GM19035 (cell line): ENCODE results near the gene BCL11A.

Experiments
- ATAC-seq: cut with Tn5 transposase; IDR thresholded peaks from one replicate; pipeline ENCODE4 v1.9.1; 2021; ENCODE audit not compliant: unreplicated experiment

The BCL11A gene

DNA sequence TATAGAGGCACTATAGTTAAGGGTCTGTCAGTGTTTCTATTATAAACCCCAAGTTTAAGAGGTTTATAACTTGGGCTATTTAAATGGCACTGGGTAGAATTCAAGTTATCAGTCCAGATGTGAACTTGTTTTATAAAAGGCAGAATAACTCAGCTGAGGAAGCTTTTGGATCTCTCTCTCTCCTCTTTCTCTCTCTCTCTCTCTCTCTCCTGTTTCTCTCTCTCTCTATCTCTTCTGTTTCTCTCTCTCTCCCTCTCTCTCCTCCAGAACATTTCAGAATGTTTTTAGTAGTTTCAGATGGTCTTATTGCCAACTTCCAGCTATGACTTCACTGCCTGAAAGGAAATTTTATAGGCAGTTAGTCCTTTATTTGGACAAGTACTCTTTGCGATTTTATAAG lies 6.4 kb upstream of the BCL11A start:
- no peak for ATAC-seq

DNA sequence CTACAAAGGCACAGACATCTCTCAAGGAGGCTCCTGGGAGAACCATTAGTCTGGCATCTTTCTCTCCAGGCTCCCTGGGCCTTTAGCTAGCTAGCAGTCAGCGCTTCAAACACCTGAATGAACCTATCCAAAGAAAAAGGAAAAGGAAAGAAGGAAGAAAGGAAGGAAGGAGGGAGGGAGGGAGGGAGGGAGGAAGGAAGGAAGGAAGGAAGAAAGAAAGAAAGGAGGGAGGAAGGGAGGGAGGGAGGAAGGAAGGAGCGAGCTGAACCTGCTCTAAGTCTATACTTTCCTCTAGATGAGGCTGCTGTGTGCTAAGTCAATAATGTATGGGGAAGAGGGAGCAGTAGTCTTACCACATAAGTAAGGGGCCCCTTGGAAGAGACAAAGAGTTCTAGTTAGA lies 5.1 kb upstream of the BCL11A start:
- no peak for ATAC-seq

DNA sequence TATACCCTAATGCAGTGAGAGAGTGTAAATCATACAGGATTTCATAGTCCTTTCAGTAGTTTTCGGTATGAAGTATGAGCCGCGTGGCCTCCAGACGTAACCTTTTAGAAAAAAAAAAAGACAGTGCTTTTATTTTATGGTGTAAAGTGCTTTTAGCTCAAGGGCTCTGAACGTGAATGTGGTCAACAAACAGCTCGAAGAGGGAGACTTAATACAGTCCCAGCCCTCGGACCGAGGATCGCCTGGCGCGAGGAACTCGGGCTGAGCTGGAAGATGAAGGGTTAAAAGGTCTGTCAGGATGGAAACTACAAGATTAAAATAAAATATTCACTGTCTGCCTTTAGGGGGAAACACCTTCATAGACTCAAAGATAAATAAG lies 4.0 kb upstream of the BCL11A start:
- ATAC-seq = no peak

DNA sequence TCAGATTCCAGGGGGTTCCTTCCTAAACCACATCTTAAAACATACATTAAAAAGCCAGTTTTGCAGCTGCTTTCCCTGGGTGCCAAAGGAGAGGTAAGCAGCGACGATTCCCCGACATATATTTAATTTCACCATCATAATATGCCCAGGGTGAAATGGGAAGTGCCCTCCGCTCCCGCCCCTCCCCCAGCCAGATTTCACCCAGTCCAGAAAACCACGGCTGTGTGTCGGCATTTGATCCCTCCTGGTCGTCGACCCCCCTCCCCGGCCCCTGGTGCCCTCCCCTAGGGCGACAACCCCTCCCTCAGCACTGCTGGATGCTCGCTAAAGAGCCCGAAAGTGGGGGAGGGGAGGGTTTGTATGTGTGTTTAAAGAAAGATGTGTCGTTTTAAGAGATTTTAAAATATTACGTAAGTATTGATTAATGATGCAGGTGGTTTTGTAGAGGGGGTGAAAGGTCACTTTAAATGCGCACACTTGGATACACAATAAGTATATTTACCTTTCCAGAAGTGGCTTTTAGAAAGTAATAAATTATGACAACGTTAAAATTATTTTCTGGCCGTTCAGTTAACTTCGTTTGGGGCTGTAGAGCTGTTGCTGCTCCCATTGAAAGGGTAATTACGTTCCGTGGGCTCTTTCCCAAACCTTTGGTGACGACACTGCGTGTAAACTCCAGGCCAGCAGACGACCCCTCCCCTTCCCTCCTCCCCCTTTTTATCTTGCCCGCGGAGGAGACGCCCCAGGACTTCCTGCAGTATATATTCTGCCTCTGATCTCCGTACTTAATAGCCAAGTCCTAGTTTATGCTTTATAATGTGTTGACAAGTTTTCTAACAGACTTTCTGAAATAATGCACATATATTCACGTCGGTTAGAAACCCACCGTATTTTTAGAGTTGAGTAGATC lies 3.4 kb upstream of the BCL11A start:
- no peak for ATAC-seq

DNA sequence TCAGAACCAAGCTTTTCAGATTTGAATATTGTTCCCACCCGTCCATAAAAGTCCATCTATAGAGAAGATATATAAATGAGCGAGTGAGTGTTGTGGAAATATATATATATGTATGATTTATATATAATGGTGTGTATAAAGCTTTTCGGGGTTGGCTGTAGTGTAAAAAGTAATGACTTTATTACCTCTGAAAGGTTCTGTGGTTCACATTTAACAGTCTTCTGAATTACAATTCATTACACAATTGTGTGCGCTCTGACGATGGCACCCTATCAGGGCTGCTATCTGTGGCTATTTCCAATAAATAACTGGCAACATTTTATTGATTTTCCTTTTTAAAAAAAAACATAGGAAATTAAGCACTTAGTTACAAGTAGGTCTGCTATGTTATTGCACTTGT lies 2.7 kb upstream of the BCL11A start:
- no peak for ATAC-seq

DNA sequence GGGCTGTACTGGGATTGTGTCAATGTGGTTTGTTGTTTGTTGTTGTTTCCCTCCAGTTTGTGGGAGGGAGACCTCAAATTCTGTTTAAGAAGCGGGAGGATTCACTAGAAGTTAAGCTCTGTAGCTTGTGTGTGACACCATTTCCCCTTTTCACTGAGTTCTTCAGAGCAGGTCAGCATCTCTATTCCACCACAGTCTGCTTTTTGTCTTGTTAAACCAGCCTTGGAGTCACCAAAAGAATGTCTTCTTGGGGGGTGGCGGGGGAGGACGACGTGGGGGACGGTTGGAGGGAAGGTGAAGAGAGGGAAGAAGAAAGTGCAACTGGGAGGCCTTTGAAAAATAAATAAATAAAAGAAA lies 2.3 kb upstream of the BCL11A start:
- ATAC-seq = no peak

DNA sequence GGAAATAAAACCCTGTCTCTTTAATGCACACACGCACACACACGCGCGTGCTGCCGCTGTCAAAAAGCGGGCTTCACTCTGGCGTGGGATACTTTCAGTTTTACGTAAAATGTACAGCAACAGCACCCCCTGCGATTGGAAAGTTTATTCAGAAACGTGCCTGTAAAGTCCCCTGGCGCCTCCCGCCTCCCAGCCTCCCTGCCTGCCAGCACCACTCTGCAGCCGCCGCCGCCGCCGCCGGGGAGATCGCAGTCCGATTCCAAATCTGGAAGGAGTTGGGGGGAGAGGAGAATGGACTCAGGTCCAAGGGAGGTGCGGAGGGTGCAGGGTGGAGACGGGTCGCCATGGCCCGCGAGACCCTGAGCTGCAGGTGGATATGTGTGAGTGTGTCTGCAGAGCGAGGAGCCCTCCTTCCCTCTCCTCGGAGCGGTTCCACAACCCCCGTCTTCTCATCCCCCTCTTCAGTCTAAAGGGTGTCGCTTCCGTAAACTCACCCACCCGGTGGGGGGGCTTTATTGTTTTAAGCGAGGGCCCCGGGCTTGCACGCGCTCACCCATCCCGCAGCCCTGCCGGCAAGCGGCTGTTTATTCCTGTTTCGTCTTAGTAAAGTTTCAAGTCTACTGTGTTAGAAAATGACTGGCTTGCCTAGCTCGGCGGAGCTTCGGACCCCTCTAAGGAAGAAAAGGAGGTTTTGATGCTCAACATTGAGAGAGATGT lies 1.8 kb upstream of the BCL11A start:
- peak; percentile 47 for ATAC-seq

DNA sequence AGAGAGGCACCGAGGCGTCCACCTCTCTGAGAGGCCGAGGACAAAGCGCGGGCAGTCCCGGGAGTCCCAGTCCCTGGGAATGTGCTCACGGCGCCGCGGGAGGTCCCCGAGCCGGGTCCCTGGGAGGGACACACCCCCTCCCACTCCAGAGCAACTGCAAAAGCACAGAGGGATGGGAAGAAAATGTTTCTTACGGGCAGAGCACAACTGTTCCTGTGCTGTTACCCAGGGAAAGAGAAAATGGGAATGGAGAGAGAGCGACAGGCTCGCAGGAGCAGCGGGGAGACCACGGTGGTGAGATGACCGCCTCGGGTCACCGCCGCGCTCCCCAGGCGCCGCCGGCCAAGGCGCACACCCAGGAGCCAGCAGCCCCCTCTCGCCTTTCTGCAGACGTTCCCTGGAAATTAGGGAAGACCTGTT lies 1.2 kb upstream of the BCL11A start:
- ATAC-seq = peak; percentile 3

DNA sequence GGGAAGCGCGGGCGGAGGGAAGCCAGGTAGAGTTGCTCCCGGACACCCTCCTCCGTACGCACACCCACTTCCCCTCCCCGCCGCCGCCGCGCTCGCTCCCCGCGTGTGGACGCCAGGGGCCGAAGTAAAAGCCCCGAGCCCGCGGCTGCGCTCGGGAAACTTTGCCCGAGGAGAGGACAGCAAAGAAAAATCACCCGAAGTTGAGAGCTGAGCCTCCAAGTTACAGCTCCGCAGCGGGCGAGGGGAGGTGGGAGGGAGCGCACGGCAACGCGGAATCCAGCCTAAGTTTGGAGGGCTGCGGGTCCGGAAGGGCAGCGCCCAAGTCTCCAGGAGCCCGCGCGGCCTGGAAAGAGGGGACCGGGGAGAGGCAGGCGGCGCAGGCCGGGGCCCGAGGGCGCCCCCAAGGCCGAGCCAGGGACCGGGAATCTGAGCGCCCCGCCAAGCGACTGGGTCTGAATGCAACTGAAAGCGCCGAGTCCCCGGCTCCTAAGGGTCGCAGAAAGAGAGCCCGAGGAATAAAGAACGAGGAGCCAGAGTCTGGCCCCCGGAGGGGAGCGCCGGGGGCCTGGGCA lies 706 bp upstream of the BCL11A start:
- no peak for ATAC-seq

DNA sequence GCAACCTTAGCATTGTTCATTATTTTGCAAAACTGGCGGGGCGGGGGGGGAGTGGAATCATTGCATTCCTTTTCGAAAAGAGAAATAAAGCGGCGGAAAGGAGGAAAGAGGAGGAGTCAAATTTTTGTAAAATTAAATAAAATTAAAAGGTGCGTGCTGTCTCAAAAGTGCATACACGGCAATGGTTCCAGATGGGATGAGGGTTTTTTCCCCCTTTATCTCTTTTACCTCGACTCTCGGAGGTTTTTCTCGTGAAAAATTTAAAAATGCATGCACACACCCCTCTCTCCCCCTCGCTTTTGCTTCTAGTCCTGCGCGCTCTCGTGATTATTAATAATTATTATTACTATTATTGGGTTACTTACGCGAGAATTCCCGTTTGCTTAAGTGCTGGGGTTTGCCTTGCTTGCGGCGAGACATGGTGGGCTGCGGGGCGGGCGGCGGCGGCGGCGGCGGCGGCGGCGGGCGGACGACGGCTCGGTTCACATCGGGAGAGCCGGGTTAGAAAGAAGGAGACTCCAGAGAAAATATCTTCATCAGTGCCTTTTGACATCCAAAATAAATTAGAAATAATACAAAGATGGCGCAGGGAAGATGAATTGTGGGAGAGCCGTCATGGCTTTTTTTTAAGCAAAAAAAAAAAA lies 481 bp downstream of the BCL11A start:
- ATAC-seq = no peak

DNA sequence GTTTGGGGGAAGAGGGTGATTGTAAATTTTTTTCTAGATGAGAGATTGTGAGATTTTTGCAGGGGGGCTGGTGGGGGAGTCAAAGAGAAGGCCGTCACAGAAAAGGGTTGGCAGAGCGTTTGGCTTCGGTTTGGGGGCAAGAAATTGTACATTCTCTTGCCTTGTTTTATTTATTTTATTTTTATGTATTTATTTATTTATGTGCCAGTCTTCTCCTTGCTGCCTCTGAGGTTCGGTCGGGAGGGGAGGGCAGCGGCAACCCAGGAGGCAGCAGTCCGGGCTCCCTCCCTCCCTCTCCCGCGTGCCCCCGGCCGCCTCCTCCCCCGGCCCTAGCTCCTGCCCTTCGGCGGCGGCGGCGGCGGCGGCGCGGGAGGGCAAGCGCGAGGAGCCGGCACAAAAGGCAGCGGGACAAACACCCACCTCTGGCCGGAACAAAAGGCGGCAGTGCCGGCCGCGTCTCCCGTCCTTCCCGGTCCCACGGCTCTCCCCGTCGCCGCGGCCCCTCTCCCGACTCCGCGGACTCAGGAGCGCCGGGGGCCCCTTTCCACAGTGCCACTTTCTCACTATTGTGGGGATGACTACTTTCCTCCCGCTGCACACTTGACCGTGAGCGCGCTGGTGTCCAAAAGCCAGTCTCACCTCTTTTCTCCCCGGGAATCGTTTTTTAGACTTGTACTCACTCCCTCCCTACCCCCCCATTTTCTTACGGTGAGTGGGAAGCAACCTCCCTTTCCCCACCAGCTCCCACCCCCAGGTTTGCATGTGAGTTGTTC lies 1.2 kb downstream of the BCL11A start:
- ATAC-seq = no peak

DNA sequence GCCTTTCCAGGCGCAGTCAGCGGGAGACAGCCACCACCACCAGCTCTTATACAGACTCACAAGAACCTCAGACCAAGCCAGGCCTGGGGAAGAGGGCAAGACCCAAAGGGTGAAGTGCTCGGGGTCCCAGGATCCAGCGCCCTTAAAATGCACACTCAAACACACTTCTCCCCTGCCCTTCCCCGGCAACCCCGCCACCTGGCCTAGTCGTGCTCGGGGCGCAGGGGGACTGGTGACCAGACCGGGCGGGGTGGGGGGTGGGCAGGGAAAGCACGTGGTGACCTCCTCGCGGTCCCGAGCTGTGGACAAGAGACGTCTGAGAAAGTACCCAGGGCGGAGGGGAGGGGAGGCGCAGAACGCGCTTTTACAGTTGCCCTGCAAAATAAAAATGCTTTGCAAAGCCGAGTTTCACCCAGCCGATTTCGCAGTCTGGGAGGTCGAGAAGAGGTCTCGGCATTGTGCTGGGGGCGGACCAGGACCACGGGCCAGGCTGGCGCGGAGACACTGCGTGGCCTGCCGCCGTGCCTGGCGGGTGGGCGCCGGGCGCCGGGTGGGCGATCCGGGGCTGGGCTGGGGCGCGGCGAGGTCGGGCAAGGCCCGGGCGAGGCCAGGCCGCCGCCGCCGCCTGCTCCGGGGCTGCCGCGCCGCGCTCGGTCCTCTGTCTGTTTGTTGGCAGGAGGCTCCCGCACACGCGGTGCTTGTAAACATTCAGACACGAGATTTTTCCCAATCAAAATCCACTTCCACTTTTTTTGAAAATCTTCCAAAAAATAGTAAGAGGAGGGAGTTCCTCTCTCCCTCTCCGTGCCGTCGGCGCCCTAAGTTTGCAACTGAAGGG lies 2.0 kb downstream of the BCL11A start:
- ATAC-seq = no peak

DNA sequence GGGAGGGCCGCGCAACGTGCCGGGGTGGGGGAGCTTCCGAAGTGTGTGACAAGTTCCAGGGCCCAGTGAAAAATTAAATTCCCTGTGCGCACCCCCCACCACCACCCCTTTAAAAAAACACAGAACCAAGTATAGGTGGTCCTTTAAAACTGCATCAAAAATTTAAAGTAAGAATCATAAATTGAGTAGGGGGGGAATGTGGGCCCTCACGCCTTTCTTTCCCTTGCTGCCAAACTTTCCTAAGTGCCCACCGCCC lies 2.5 kb downstream of the BCL11A start:
- no peak for ATAC-seq

DNA sequence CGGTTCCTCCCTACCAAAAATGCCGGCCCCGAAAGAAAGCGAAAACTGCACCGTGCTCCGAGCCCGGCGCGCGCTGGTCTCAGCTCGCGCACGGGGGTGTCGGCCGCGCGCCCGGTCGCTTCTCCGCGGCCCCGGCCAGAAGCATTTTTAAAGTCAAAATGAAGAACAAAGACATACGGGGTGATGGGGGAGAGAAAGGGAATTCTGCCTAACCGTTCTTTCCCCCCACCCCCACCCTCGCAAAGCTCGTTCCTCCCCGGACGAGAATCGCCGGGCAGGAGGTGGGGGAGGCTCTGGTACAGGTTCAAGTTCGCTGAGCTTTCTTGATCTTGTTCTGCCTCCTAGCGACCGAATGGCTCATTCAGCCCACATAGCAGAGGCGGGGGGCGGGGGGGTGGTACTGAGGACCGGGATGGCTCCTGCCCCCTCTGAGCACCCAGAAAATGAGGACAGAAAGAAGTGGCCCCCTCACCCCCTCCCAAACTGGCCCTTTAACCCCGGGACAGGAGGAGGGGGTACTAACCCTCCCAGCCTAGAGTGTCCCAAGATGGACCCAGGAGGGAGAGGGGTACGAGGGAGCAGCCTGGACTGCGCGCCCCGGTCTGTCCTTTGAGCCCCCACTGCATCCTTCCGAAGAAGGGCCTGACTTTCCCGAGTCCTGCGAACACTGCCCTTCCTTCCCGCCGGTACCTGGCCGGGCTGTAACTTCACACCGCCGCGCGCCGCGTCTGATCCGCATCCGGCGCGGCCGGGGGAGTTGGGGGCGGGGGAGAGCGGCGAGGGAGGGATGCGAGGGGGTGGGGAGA lies 3.1 kb downstream of the BCL11A start:
- peak; percentile 59 for ATAC-seq

DNA sequence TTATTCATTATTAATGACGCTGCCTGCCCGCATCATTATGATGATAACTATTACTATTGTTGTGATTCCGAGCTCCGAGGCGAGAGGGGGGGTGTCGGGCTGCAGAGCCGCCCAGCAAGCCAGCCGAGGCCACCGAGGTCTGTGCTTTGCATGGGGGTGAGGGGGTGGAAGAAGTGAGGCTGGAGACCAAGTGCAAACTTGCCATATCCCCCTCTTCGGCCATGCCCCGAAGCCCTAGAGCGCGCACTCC lies 3.6 kb downstream of the BCL11A start:
- ATAC-seq = peak; percentile 27

DNA sequence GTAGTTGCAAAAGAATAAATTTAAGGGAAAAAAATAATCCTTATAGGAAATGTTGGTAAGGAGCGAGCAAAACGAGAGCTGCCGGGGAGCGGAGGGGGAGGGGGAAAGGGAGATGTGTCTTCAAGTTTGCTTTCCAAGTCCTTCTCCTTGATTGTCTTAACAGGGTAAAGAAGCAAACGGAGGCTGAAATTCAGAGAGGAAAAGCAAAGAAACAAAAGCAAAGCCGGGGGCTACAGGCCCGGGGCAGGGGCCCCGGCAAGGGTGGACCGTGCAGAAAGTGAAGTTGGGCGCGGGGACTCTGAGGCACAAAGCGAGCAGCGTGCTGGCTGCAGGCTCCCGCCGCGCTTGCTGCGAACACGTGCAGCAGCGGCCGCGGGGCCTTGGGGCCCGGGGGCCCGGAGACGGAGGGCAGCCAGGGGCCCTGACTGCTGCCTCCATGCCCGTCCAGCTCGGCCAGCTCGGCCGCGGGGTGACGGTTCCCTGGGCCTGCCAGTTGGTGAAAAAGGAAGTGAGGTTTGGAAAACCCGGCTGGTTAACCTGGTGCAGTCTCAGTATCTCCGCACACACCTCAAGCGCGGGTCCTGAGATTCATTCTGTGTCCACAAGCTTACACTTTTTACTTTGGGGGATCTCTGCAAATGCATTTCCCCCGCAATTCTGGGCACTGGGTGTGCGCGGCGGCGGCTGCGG lies 4.1 kb downstream of the BCL11A start:
- peak; percentile 14 for ATAC-seq

DNA sequence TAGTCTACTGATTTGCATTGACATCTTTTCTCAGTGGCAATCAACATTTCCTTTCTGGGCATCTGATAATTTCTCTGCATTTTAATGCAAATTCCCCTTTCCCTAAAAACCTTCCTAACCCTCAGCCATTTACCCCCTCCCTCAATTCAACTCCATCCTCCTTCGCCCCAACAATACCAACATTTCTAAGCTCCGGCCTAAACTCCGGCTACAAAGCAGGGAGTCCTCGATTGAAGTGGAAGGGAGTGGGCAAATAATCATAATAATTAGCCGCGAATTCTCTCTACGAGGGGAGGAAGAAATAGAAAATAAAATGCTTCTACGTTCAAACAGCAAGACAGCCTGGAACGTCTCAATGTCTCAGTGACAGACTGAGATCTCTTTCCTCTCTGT lies 4.6 kb downstream of the BCL11A start:
- ATAC-seq = no peak

DNA sequence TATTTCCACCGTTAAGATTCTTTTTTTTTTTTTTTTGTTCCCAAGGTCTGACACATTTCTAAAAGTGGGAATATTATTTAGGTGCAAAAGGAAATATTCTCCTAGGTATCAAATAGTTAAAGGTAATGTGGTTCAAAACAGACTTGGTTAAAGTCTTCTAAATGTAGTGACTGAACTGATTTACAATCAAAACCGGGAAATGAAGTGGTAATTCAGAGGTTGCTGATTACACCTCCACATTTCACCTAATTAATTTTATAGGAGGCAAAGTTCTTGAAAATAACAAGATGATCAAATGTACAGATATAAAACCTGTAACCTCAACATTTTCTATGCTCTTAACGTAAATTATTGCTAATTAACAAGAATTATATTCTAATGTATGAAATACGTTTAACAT lies 5.1 kb downstream of the BCL11A start:
- no peak for ATAC-seq

DNA sequence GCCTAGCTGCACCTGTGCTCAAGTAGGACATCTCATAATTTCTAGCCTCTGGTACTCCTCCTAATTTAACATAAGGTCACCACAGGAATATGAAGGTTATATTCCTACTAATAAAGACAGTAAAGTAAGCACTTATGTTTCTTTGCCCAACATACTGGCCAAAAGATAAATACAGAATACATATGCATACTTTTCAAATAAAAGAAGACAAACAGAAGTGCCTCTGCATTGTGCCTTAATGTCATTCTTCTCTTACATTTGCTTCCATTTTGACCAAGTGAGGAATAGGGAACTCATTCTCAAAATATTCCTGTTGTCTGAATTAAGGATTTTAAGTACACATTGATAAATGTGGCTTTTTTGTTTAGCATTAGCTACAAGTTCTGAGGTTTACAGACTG lies 5.6 kb downstream of the BCL11A start:
- no peak for ATAC-seq
